Mammary epithelial cell (primary cell): Measurements from ENCODE around the gene CEP78.

ENCODE experiments used
- CTCF ChIP-seq, 2 donors: IDR thresholded peaks in 1 of 2; conservative IDR thresholded peaks in 1 of 2; 2 replicates each; pipeline ENCODE4 v1.5.1; 2011 to 2012; ENCODE audit warnings: inconsistent platforms in 2 of 2, low read length in 2 of 2, mild to moderate bottlenecking in 2 of 2, control low read depth in 1 of 2, low read depth in 1 of 2; ENCODE audit not compliant: insufficient read depth in 1 of 2; ENCODE audit errors: extremely low read depth in 1 of 2
- EZH2 ChIP-seq: IDR thresholded peaks from 2 replicates; pipeline ENCODE4 v1.6.1; 2012; ENCODE audit warnings: low read length, inconsistent platforms, borderline replicate concordance

GRCh38 chr9:78273761-78274160, 37.9 kb downstream of the CEP78 start:
- no peak for TF ChIP-seq CTCF (conservative IDR thresholded peaks at IDR 0.05 in 1 of 2, IDR thresholded peaks at IDR 0.05 in 1 of 2; ENCODE audit: extremely low read depth in 1 of 2, insufficient read depth in 1 of 2, low read depth in 1 of 2, low read length in 2 of 2)
- no peak for TF ChIP-seq EZH2
